ENCODE data around the gene MRFAP1L1.

GRCh38 chr4:6727081-6727942, 17.6 kb upstream of the MRFAP1L1 start:
- TF ChIP-seq, protein P1, sequence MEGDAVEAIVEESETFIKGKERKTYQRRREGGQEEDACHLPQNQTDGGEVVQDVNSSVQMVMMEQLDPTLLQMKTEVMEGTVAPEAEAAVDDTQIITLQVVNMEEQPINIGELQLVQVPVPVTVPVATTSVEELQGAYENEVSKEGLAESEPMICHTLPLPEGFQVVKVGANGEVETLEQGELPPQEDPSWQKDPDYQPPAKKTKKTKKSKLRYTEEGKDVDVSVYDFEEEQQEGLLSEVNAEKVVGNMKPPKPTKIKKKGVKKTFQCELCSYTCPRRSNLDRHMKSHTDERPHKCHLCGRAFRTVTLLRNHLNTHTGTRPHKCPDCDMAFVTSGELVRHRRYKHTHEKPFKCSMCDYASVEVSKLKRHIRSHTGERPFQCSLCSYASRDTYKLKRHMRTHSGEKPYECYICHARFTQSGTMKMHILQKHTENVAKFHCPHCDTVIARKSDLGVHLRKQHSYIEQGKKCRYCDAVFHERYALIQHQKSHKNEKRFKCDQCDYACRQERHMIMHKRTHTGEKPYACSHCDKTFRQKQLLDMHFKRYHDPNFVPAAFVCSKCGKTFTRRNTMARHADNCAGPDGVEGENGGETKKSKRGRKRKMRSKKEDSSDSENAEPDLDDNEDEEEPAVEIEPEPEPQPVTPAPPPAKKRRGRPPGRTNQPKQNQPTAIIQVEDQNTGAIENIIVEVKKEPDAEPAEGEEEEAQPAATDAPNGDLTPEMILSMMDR (IDR thresholded peaks at IDR 0.05) = no peak
- peak in 1 of 2 donors; percentile 26 for TF ChIP-seq POLR2A (IDR thresholded peaks at IDR 0.05)
- TF ChIP-seq EP300 (IDR thresholded peaks at IDR 0.05) = peak; percentile 66 to 89
